Ureter (tissue), 1 donor: ENCODE results near the gene USP10. TPM values are rescaled to one million over a fixed set of nuclear protein-coding genes. Genes with fewer than 3 reads are reported as not detected.

Experiments used
- DNase-seq: peaks from one replicate; pipeline ENCODE4 v3.0.0-alpha.2; 2020; ENCODE audit warnings: low spot score
- total RNA-seq: library from RNA; stranded (reverse); gene quantifications from one replicate; pipeline ENCODE4 v1.2.4, GENCODE V29; 2023
- donor health status: DM: yes; HTN: yes; CAD: no.

USP10 gene
- total RNA-seq, 1 donor from 2014 or later, result 103 TPM

DNA sequence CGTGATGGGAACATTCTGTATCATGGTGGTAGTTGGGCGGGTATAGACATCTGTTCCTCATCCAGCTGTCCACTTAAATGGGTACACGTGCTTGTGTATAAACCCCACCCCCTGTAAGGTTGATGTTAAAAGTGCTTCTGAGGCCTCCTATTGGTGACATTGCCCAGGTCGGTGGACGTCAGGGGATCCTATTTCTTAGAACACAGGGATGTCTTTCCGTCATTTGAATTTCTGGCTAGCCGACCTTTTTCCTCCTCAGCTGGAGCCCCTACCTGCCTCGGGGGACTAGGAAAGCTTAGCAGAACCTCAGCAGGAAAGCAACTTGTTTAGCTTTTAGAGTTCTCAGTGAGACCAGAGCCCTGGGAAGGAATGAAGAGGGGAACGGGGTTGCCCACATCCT is 103.3 kb downstream of the USP10 start:
- no peak for DNase-seq

DNA sequence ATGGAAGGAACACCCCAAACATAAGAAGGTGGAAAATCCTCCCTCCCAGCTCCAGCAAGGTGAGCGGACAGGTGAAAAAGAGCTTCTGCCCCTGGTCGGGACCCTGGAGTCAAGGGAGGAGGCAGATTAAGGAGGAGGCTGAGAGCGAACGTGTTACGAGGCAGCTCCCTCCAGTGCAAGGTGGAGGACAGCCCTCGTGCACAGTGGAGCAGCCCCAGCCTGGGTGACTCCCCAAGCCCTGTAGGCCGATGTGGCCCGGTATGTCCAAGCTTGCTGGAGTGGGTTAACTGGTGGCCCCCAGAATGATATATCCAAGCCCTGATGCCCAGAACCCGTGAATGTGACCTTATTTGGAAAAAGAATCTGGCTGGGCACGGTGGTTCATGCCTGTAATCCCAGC is 104.5 kb downstream of the USP10 start:
- no peak for DNase-seq

DNA sequence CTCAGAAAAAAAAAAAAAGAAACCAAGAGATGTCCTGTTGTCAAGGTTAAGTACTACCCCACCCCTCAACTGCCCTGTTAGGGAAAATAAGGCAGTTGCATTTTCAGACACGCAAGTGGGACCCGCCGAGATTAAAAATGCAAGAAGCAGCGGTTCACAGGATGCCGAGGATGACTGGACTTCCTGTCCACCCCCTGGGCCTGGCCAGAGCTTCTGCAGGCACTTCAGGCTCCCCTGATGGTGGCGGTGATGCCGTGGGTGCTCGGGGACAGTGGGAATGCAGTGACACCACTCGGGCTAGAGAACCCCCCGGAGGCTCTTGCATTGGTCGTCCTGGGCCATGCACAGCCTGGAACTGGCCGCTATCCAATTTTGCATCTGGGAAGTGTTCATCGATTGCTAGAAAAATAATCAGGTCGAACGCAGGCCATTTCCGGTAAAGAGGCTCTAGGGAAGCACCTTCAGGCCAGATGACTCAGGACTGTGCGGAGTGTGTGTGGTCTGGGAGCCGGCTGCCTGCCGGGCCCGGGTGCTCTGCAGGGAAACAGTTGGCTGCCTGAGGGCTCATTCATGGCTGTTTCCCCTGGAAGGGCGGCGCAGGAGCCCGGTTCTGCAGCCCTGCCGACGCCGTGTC is 106.6 kb downstream of the USP10 start:
- no peak for DNase-seq

DNA sequence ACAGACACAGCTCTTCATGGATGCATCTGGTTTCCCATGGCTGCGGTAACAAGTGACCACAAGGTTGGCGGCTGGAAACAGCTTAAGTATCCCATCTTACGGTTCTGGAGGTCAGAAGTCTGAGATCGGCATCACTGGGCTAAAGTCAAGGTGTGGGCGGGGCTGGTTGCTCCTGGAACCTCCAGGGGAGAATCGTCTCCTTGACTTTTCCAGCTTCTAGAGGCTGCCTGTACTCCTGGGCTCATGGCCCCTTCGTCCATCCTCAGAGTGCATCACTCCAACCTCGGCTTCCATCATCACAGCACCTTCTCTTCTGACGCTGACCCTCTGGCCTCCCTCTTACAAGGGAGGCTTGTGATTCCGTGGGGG is 107.1 kb downstream of the USP10 start:
- DNase-seq, result no peak

DNA sequence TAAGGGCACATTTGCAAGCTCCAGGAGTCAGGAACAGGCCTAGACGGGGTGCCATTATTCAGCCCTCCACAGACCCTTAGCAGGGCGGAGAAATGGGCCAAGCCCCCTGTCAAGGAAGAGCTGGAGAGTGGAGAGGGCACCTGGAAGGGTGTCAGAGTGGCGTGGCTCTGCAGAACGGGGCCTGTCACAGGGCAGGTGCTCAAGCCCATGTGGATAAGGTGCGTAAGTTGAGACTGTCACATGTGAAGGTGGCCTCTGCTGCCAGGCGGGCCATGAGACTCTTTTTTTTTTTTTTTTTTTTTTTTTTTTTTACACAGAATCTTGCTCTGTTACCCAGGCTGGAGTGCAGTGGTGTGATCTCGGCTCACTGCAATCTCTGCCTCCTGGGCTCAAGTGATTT is 108.0 kb downstream of the USP10 start:
- DNase-seq, result no peak

DNA sequence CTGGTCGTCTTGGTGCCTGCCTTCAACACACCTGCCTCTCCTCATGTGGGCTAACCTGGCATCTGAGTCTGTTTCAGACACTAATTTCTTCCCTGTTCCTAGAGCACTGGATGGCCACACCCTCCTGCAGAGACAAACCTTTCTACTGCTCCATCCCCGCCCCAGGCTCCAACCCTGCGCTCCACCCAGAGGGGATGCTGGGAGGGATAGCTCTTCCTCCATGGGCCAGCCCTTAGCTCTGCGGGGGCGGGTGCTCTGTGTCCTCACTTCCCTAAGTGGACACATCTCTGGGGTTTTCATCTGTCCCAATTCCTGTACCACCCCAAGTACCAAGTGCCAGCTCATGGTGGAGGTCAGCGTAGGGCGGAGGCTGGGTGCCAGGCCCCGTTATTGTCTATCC is 109.0 kb downstream of the USP10 start:
- DNase-seq, result no peak

DNA sequence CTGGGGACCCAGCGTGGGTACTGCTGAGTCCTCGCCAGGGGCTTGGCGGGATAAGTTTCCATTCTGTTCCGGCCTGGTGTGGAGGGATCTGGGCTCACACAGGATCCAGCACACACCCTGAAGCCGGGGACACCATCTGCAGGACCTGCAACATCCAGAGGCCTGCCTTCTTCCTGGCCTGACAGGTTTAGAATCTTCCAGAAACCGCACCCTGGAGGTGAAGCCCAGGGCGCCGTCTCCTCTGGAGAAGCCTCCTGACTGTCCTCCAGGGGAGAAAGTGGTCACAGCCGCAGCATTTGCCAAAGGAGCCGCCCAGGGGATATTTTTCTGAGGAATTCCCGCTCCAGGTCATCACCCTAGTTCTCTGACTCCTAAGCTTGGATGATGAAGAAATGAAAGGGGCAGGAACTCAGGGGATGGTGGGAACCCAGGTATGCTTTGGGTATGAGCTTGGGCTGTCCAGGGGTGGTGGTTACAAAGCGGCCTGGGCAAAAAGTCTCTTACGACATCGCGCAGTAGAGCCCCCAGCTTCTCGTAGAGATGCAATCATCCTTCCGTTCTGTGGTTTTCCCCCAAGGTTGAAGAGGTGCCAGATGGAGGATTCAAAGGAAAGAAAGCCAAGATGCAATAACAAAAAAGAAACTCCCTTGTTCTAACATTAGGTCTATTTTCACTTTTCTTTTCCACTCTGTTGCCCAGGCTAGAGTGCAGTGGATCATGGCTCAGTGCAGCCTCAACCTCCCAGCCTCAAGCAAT is 110.9 kb downstream of the USP10 start:
- no peak for DNase-seq

DNA sequence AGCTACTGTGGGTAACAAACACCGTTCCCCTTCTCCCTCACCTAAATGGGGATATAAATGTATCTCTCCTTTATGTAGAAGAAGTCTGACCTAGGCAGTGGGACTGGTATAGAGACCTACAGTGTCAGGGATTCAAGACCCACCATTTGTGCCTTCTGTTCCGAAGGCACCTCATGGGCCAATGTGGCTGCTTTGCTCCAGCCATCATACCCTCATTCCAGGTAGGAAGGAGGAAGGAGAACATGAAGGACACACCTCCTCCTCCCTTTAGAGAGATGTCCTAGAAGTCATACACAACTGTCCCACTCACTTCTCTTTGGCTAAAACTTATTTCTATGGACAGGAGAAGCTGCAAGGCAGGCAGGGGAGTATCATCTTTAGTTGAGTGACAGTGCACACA is 111.7 kb downstream of the USP10 start:
- DNase-seq, result no peak

DNA sequence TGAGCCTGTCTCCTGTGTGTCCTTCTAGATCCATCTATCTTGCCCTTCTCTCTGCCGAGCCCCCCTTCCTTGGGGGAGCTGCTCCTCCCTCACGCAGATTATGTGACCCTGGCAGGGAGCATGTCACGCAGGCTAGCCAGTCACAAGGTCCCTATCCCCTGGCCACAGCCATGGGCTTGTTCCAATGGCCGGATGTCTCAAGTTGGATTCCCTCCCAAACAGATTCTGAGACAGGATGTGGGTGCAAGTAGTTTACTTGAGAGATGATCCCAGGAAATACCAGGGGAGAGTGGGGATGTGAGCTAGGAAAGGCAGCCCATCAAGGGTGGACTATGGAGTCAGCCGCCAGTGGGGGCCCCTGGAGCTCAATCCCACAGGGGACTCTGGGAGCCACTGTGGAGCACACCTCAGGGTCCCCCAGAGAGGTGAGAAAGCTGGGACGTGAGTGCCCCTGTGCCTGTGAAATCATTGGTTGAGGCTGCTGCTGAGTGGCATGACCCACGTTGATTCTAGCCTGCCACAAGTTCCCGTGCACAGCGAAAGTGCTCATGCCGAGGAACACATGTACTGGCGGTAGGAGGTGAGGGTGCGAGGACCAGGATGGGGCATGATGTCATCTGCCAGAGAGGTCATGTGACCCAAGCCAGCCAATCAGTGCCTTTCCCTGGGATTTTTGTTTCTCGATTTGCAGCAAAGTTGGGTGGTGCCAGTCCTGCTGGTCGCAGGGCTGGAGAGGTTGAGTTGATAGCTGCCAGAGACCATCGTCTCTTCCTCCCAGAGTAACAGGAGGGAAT is 113.5 kb downstream of the USP10 start:
- no peak for DNase-seq

DNA sequence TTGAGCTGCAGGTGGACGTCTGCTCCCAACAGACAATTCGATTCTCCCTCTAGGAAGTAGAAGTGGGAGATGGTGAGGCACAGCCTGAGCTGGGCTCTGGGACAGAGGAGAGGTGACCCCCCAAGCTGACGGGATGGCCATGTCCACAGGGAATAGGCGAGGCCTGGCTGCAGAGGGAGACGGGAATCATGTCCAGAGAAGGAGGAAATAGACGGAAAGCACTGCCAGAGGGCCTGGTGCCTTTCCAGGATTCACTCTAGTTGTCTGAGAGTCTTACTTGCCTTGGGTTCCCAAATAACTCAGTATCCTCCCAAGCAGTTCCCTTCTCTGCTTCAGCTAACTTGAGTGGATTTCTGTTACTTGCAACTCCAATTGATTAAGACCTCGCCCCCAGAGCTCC is 115.7 kb downstream of the USP10 start:
- no peak for DNase-seq

DNA sequence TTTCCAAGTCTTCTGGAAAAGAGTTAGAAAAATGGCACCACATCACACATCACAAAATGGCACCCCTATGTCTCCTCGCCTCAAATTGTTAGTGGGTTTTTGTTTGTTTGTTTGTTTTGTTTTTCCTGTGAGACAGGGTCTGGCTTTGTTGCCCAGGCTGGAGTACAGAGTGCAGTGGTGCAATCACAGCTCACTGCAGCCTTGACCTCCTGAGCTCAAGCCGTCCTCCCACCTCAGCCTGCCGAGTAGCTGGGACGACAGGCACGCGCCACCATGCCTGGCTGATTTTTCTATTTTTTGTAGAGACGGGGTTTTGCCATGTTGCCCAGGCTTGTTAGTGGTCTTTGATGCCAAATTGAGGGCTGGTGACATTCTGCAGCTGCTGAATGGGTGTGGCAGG is 116.2 kb downstream of the USP10 start:
- DNase-seq, result no peak

DNA sequence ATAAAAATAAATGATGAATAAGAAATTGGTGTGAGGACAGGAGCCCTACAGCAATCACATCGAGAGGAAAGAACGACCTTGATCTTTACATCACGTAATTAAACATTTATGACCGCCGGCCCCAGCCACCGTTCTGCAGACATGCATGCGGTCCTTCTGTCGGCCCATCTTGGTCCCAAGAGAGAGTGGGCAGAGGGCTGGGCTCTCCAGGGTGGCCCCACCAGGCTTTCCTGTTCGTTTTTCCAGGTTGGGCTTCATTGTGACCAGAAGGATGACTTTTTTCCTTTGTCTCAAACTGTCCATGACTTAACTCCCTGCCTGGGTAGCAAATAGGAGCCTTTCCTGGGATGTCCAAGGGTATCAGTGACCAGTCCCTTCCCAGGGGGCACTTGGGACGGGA is 116.7 kb downstream of the USP10 start:
- DNase-seq, result no peak

DNA sequence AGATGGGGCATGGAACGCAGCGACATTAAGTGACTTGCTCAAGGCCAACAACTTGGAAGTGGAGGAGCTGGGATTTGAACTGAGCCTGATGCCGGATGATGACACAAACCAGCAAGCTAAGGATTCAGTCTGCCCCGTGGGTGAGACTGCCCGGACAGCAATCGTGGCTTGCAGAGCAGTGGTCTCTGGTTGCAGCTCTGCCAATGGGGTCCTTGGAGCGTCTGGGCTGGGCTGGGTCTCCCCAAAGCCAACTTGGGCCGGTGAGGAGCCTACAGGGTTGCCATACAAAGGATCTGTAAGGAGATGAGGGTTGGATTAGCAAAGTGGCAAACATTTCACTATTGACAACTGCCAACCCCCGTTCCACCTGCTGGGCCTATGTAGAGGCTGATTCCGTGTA is 117.4 kb downstream of the USP10 start:
- DNase-seq, result no peak

DNA sequence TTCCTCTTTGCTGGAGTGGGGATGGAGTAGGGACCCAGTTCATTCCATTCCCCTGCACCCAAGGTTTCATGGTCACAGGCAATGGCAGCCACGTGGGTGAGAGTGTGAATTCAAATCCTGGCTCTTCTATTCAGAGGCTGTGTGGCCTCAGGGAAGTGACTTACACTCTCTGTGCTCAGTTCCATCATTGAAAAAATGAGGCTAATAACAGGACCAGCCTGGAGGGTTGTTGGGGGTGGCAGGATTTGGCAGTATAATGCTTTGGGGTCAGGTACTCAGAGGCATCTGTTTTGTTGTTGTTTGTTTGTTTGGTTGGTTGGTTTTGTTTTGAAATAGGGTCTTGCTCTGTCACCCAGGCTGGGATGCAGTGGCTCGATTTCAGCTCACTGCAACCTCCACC is 117.8 kb downstream of the USP10 start:
- DNase-seq, result no peak

DNA sequence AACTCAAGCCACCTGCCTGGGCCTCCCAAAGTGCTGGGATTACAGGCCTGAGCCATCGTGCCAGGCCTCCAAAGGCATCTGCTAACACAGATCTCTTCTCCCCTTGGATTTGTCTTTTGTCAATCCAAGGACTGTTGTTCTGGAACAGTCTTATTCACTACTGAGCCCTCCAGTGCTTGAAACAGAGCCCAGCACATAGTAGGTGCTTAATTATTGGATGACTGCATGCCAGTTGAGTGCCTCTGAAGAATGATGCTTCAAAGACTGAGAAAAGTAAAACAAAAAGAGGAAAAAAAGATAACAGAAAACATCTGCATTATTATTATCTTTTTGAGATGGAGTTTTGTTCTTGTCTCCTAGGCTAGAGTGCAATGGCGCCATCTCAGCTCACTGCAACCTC is 118.3 kb downstream of the USP10 start:
- DNase-seq, result no peak

DNA sequence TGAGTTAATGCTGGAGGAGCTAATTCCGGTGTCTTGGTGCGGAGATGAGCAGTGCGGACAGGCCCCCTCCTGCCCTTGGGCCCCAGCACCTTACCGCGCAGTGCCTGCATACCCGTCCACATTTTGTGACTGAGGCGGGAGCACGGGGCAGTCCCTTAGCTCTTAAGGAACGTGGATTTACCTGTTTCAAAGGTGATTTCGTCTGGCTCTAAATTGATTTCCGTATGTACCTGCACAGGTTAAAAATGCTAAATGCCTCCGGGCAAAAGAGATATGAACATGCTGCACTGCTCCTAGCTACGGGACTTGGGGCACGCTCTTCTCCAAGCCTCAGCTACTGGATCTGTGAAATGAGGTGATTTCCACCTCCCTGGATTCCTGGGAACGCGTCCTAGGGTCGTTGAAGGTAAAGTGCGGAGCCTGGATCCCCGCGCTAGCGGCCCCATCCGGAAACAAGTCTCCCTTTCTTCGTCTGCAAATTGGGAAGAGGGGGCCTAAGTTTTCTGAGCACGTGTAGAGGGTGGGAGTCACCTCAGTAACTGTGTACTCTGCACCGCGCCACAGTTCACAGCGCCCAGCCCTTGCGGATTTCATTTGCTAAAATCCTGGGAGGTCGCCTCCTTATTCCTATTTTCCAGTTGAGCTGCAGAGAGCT is 119.3 kb downstream of the USP10 start:
- DNase-seq, result no peak

DNA sequence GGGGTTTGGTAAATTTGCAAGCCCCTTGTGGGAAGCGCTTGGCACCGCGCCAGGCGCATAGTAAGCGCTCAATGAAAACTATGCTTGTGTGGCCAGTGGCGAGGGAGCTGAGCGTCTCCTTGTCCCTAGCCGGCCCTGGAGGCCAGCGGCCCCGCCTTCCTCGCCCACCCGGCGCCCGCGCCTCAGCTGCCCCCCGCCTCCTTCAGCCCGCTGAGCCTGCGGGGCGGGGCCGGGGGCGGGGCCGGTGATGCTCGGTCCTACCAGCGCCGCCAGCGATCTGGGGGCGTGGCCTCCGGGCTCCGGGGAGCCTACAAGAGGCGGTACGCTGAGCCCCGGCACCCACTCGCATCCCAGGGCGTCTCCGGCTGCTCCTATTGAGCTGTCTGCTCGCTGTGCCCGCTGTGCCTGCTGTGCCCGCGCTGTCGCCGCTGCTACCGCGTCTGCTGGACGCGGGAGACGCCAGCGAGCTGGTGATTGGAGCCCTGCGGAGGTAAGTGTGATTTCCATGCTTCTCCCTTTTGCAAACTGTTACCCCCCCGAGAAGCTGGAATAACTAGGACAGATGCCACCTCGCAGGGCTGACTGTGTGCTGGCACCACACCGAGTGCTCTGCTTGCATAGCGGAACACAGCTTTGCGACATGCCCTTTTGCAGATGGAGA is 120.0 kb downstream of the USP10 start, which contains the start of gene CRISPLD2:
CRISPLD2 (plus strand) TSS at position 342 of the 661 bp plus-strand sequence. CDS start 18,511 bp downstream, outside the sequence.
- peak; percentile 95 for DNase-seq

DNA sequence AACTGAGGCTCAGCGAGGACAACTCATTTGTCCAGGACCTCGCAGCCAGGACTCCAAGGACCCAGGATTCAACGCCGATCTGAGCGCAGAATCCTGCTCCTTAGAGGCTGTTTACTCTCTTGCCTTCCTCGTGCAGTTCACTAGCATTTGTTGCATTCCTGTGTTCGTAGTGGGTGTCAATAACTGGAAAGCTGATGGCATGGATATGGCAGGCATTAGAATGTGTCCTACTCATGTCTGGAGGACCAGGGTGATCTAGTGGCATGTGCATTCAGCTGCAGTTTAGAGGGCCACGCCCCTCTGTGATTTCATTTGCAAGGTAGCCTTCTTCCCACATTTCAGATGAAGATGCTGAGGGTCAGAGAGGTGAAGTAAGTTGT is 120.5 kb downstream of the USP10 start:
- no peak for DNase-seq

DNA sequence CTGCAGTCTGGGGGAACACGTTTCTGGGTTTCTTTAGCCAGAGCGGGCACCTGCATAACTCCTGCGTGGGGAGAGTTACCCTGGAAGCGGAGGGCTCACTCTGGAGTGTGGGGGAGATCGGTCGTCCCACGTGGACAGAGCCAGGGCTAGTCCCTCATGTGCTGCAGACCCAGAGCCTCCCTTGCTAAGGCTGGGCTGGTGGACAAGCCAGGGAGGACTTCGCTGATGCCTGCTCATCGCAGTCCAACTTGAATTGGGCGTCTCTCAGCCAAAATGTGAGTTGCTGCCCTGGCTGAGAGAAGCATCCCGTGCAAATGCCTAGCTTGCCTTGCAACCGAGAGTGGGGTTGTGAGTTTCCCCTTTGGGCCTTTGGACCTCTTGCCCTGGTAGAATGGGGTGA is 121.0 kb downstream of the USP10 start:
- no peak for DNase-seq

DNA sequence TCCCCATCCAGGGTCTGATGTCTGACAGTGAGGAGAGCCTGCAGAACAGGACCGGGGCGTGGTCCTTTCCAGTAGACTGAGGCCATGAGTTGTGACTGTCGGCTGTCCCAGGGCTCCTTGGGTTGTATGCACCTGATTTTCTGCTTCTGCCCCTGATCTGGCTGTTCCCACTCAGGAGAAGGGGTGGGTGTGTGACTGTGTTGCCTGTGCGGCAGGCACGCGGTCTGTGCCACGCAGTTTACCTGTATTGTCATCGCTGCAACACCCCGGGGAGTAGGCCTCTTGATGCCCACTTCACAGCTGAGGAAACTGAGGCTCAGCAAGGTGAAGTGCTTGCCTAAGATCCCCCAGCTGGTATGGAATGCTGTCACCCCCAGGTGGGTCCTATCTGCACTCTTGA is 121.4 kb downstream of the USP10 start:
- DNase-seq, result no peak

DNA sequence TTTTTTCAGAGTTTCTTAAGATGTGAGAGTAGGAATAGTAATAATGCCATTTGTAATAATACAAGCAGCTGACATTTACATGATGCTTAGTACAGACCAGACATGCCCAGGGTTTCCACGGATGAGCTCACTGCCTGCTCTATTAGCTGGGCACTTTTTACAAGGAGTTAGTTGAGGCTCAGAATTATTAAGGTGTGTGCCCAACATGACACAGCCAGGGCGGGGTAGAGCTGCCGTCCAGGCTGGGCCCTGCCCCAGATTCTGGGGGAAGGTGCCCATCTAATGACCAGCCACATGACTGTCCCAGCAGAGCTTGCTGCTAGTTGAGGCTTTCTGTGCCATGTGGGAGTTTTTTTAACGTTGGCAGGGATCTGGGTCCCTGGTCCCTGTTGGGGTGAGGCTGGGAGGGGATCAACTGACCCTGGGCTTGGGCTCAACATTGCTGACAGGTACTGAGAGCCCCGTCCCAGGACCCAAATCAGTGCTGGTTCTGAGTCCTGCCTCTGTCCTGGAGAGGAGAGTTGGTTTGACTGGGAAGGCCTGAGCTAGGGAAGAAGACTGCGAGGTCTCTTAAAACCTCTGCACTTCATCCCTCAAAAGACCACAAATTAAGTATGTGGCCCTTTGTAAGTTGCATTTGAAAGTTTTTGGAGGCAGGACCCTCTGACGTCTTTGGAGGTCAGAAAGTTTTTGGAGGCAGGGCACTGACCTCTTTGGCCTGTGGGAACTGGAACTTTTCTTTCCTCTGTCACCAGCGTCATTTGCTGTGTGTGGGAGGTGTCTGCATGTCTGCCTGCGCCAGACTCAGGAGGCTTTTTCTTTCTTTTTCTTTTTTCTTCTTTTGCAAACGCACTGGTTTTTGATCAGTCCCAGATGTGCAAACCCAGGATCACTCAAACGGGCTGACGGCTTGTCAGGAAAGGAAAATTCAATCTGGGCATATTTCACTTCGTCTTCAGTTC is 122.2 kb downstream of the USP10 start:
- DNase-seq, result no peak
